GM12878 (cell line): ENCODE measurements around the gene MVP. TPM values are rescaled to one million over a fixed set of nuclear protein-coding genes. Genes with fewer than 3 reads are reported as not detected.
A peak's percentile ranks its signal among the peaks of the same experiment; 100 is the strongest.

Experiments used
- ATAC-seq: fragments of 200-7000 bp; cut with Tn5 transposase; 3 replicates; pipeline ENCODE4 v1.9.1; 2020; ENCODE audit warnings: mild to moderate bottlenecking, moderate library complexity
- BruUV-seq: library from RNA; stranded (reverse); fragments of 400-500 nt; replicated peaks from 2 replicates; lab custom pipeline; 2021; lab: Mats Ljungman, UMichigan
- CTCF ChIA-PET: fragments of 300-600 bp; sonication (Branson Sonifier 250); formaldehyde crosslinking; extraction: SDS; loops from one replicate; lab custom pipeline; 2021; ENCODE audit warnings: inconsistent platforms; lab: Yijun Ruan, JAX
- POLR2A ChIA-PET: fragments of 350-600 bp; formaldehyde crosslinking; extraction: SDS; loops from one replicate; lab custom pipeline; 2021; ENCODE audit warnings: inconsistent platforms; lab: Charles Lee
- RAD21 ChIA-PET: fragments of 300-600 bp; sonication (Branson Sonifier 250); formaldehyde crosslinking; loops from one replicate; lab custom pipeline; 2023; ENCODE audit warnings: antibody characterized with exemption; ENCODE audit not compliant: unreplicated experiment; lab: Charles Lee
- SMC1A ChIA-PET: fragments of 300-600 bp; sonication (Branson Sonifier 250); formaldehyde crosslinking; loops from one replicate; lab custom pipeline; 2023; ENCODE audit not compliant: unreplicated experiment, uncharacterized antibody; lab: Charles Lee
- DNase-seq: peaks from one replicate; pipeline ENCODE4 v3.0.0-alpha.2; 2011; ENCODE audit warnings: low read depth, low spot score
- FAIRE-seq: peaks from 3 replicates; lab custom pipeline; 2011; peaks lifted over from hg19 to GRCh38; lab: Jason Lieb, UNC
- H2AFZ ChIP-seq: 2 replicates; pipeline ENCODE4 v1.6.0; 2011; ENCODE audit warnings: low read depth, low read length, control low read depth; ENCODE audit not compliant: control insufficient read depth
- H3K27ac ChIP-seq: 2 replicates; pipeline ENCODE4 v1.5.1; 2011; ENCODE audit warnings: control low read depth; ENCODE audit not compliant: control insufficient read depth, insufficient read depth
- H3K27me3 ChIP-seq, 2 experiments: replicated peaks in 1 of 2; 2 replicates each; pipeline versions ENCODE4 v1.6.0 to v1.6.1; 2011; ENCODE audit warnings: low read length in 1 of 2; ENCODE audit not compliant: control insufficient read depth in 2 of 2, insufficient read depth in 2 of 2
- H3K36me3 ChIP-seq, 2 experiments: 2 replicates each; pipeline ENCODE4 v1.5.1; 2011; ENCODE audit warnings: low read length in 1 of 2; ENCODE audit not compliant: control insufficient read depth in 2 of 2, insufficient read depth in 2 of 2
- H3K4me1 ChIP-seq: 2 replicates; pipeline ENCODE4 v1.6.1; 2011; ENCODE audit warnings: mild to moderate bottlenecking, low read length, moderate library complexity, mixed read lengths; ENCODE audit not compliant: control insufficient read depth, insufficient read depth
- H3K4me2 ChIP-seq: 2 replicates; pipeline ENCODE4 v1.6.0; 2011; ENCODE audit warnings: control low read depth; ENCODE audit not compliant: control insufficient read depth, insufficient read depth
- H3K4me3 ChIP-seq: fragments of 200-600 bp; sonication (generic); 2 replicates; pipeline ENCODE4 v1.5.1; 2016
- H3K79me2 ChIP-seq: 2 replicates; pipeline ENCODE4 v1.6.0; 2011; ENCODE audit warnings: low read length; ENCODE audit not compliant: control insufficient read depth, insufficient read depth
- H3K9ac ChIP-seq: 2 replicates; pipeline ENCODE4 v1.8.0; 2011; ENCODE audit warnings: low read length, control low read depth, mixed read lengths; ENCODE audit not compliant: control insufficient read depth, insufficient read depth
- H3K9me3 ChIP-seq: replicated peaks from 3 replicates; pipeline ENCODE4 v1.5.1; 2011; ENCODE audit warnings: mild to moderate bottlenecking, low read length; ENCODE audit not compliant: control insufficient read depth, insufficient read depth
- H4K20me1 ChIP-seq: 2 replicates; pipeline ENCODE4 v1.6.0; 2011; ENCODE audit not compliant: control insufficient read depth, insufficient read depth
- CBX3 ChIP-seq: fragments of 200-600 bp; sonication (generic); IDR thresholded peaks from 2 replicates; pipeline ENCODE4 v1.6.1; 2016; ENCODE audit warnings: low read depth, borderline replicate concordance
- GATAD2B ChIP-seq: fragments of 450-650 bp; conservative IDR thresholded peaks from 2 replicates; pipeline ENCODE4 v1.6.1; 2017; ENCODE audit warnings: low read depth, mild to moderate bottlenecking, moderate library complexity
- MXI1 ChIP-seq: fragments of 150-350 bp; IDR thresholded peaks from 2 replicates; pipeline ENCODE4 v1.6.1; 2011; ENCODE audit warnings: low read depth, mild to moderate bottlenecking, inconsistent platforms, low read length, improper control_type of control experiment
- RCOR1 ChIP-seq: conservative IDR thresholded peaks from 2 replicates; pipeline ENCODE4 v1.6.1; 2012; ENCODE audit warnings: low read depth, low read length, improper control_type of control experiment
- ZNF217 ChIP-seq: fragments of 450-650 bp; IDR thresholded peaks from 2 replicates; pipeline ENCODE4 v1.6.1; 2017; ENCODE audit warnings: antibody characterized with exemption, mild to moderate bottlenecking
- WGBS: methylation state at CpG from one replicate; pipeline ENCODE4 v1.1.6; 2016; ENCODE audit warnings: low lambda C conversion rate; ENCODE audit not compliant: insufficient replicate concordance, insufficient coverage; ENCODE audit errors: missing lambda C conversion rate; 5-methylcytosine and 5-hydroxymethylcytosine counted together
- in situ Hi-C: fragments of 300-500 bp; cut with MboI; formaldehyde crosslinking; loops from 9 replicates; pipeline ENCODE4 v1.14.3; 2018; ENCODE audit warnings: mixed read lengths
- intact Hi-C: fragments of 100-400 bp; cut with micrococcal nuclease; formaldehyde crosslinking; loops from one replicate; pipeline ENCODE4 v1.14.2; 2022; ENCODE audit not compliant: unreplicated experiment
- polyA plus RNA-seq, 11 experiments: library from polyadenylated mRNA; depleted of rRNA in 4 of 11; unstranded in 6 of 11; stranded (reverse) in 5 of 11; fragments of >200 nt; fragmentation: Nextera tagmentation in 4 of 11; fragmentation: Illumina TruSeq in 1 of 11; extraction: Ambion mirVana in 4 of 11; extraction: Trizol in 1 of 11; gene quantifications; 1 replicate in 1 of 11; 2 replicates in 10 of 11; pipeline versions ENCODE4 v1.2.1 to v1.2.3, GENCODE V29; 2011 to 2016; ENCODE audit warnings: inconsistent platforms in 2 of 11, missing spikeins in 2 of 11, low read depth in 1 of 11
- total RNA-seq, 4 experiments: library from RNA; depleted of rRNA in 3 of 4; stranded (reverse); fragments of >200 nt in 3 of 4; fragmentation: Illumina TruSeq in 1 of 4; extraction: Trizol in 1 of 4; gene quantifications; 2 replicates each; pipeline versions ENCODE4 v1.2.1 to v1.2.3, GENCODE V29; 2013 to 2021

Gene MVP
- total and polyA plus RNA-seq, 10 of the 15 experiments (the other 5 are each of a cell fraction or from before 2014, with no cell fraction given), result 0.98 to 74.2 (median 54.7) TPM

- H3K4me2 ChIP-seq, result peak overlapping the region; percentile 96
- ATAC-seq, result no peak
- RAD21 ChIA-PET, result interaction anchor here (0.6 to 7.9 kb wide), 6 partner anchors 14 to 837 kb away, joined by 3 to 51 read pairs (median 6); partner anchors contain the start of gene LAT
- no TSS peak for BruUV-seq
- H2AFZ ChIP-seq, result no peak overlapping the region
- H3K9me3 ChIP-seq, result no peaks in the 10 kb centered on the region
- peak overlapping the region; percentile 94 for H3K4me3 ChIP-seq
- H3K4me1 ChIP-seq, result peaks cover 22% of the 10 kb centered on the region
- in situ Hi-C loops, result no loop called here
- CTCF ChIA-PET, result interaction anchor here (1.0 to 8.3 kb wide), 4 partner anchors 13 to 194 kb away, joined by 4 to 99 read pairs (median 14); no protein-coding TSS in a partner anchor
- peaks cover 65% of the 10 kb centered on the region for H3K79me2 ChIP-seq
- no peak for TF ChIP-seq ZNF217
- TF ChIP-seq RCOR1, result no peak
- no peak for TF ChIP-seq GATAD2B
- TF ChIP-seq CBX3, result no peak
- no peak for TF ChIP-seq MXI1
- intact Hi-C loops, result loop anchor here (5.0 kb wide), 1 partner anchor 41 kb away; the partner anchor contains the start of gene CDIPT
- H3K27me3 ChIP-seq, result no peaks in the 10 kb centered on the region
- H4K20me1 ChIP-seq, result 0 out of 2 replicates have a peak, but pooled peaks cover 3% of the 10 kb centered on the region
- WGBS, result 63% methylated on average over 7 of the region's 7 CpGs
- POLR2A ChIA-PET, result interaction anchor here (0.5 to 5.5 kb wide), 12 partner anchors 10 to 1364 kb away, joined by 3 to 40 read pairs (median 5); partner anchors contain the start of genes ALDOA, C16orf54, CDIPT and KIF22
- no peak for DNase-seq
- peak overlapping the region; percentile 91 for H3K27ac ChIP-seq
- SMC1A ChIA-PET, result interaction anchor here (0.9 to 7.8 kb wide), 2 partner anchors 27 to 211 kb away, joined by 4 to 48 read pairs; no protein-coding TSS in a partner anchor
- peak overlapping the region; percentile 91 for H3K9ac ChIP-seq
- FAIRE-seq, result no peak
- H3K36me3 ChIP-seq, result peaks cover 0 to 2% of the 10 kb centered on the region in 2 experiments; a peak in 1 of 4 replicates
Observed at GRCh38 chr16:29821643-29822115, 1.4 kb downstream of the MVP start.
